ENCODE measurements around the gene ALDH2.
"Not testable (repeated sequence)": the region's sequence is repeated elsewhere in the genome, so short reads cannot be mapped to it uniquely, and the experiment has no call there.

ALDH2 gene

GRCh38 chr12:111766608-111767361 is at the start of gene ALDH2:
ALDH2 (plus strand) TSS chr12:111766933; CDS start chr12:111766983, 50 bp downstream.
- peak; percentile 68 for DNase-seq

- not testable (repeated sequence) for DNase-seq
Measured at GRCh38 chr12:111719316-111719715, 47.4 kb upstream of the ALDH2 start.

DNA sequence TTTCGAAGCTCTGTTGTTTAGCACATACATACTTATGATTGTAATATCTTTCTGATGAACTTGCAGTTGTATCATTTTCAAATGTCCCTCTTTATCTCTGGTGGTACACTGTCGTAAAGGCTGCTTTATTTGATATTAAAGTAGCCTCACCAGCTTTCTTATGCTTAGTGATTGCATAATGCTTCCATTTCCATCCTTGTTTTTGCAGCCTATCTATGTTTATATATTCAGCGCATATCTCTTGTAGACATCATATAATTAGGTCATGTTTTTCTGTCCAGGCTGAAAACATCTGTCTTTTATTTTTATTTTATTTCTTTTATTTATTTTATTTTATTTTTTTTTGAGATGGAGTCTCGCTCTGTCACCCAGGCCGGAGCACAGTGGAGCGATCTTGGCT is 46.3 kb upstream of the ALDH2 start:
- DNase-seq, result no peak

- not testable (repeated sequence) for DNase-seq
Measured at GRCh38 chr12:111723646-111724360, 42.9 kb upstream of the ALDH2 start.

DNA sequence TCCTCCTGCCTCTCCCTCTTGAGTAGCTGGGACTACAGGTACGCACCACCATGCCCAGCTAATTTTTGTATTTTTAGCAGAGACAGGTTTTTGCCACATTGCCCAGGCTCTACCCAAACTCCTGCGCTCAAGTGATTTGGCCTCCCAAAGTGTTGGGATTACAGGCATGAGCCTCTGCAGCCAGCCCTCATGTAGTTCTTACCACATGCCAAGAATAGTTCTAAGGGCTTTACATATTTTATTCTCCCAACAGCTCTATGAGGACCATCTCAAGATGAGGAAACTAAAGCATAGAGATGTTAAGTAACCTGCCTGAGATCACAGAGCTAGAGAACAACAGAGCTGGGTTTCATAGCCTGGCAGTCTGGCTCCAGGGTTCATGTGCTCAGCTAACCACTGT is 37.9 kb upstream of the ALDH2 start:
- DNase-seq, result no peak

DNA sequence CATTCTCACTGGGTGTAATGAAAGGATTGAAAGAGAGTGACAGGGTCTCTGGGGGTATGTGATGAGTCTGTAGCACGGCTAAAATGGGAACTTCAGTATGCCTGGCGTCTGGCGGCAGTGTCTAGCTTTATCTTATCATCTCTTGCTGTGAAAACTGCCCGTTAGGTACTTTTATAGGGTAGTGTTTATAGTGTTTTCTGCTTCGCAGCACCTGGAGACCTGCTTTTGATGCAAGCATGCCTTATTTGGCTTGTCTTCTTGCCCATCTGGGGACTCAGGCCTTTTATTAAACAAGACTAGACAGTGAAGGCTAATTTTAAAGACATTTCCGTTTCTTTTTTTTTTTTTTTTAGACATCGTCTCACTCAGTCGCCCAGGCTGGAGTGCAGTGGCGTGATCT is 36.3 kb upstream of the ALDH2 start:
- DNase-seq, result no peak

DNA sequence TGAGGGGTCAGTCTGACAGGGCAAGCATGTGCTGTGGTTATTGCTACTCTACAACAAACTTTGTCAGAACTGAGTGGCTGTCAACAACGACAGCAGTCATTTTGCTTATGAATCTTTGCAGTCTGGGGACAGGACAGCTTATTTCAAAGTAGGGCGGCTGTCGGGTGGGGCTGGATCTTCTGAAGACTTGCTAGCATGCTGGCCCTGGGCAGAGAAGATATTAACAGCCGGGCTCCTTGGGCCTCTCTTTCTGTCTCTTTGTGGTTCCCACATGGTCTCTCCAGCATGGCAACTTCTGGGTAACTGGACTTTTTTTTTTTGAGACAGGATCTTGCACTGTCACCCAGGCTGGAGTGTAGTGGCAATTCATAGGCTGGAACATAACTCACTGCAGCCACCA is 33.9 kb upstream of the ALDH2 start:
- no peak for DNase-seq

GRCh38 chr12:111733340-111733915 is 33.3 kb upstream of the ALDH2 start:
- DNase-seq, result no peak

DNA sequence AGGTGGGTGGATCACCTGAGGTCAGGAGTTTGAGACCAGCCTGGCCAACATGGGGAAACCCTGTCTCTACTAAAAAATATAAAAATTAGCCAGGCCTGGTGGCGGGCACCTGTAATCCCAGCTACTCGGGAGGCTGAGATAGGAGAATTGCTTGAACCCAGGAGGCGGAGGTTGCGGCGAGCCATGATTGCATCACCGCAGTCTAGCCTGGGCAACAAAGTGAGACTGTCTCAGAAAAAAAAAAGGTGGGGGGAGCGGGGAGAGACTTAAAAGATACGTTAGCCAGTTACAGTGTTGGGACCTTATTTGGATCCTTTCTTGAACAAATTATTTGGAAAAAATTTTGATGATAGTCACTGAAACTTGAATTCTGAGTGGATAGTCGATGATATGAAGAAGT is 27.2 kb upstream of the ALDH2 start:
- DNase-seq, result not testable (repeated sequence)

DNA sequence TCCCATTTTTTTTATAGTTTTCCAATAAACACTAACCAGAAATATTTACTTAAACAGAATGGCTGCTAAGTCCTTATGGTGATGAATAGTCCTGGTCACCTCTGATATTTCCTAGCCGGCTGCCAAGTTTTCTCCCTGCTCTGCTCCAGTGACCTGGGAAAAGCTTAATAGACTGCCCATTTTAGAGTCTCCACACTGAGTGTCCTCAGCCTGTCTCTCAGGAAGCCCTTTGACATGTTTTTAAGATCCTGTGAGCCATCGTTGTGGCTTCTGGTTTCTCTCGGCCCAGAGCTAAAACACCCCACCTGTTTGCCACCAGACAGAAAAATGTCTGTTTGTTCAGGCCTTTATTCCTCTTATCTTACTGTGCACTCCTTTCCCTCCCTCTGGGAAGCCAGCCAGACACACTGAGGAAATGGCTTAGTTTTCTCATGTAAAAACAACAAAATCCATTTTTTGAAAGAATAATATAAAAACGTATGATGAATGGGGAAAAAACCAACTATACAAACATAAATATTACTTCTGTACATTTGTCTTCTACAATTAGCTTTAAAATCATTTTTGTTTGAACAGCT is 25.4 kb upstream of the ALDH2 start:
- DNase-seq, result no peak

- DNase-seq, result no peak
Measured at GRCh38 chr12:111745211-111745610, 21.5 kb upstream of the ALDH2 start.

DNA sequence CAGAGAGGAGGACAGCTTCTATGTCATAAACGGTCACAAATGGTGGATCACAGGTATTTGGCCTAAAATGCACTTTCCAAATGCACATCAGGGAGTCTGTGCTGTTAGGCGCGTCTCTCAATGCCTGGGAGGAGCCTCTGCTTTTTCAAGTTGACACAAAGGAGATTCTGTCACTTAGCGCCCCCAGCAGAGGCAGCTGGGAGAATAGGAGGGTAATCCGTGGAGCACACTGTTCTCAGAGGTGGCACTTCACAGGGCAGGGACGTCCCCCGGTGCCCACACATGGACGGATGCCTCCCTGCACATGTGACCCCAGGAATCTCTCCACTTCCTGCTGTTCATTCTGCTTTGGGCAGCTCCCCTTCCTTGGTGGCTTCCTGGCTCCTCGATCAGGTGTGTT is 19.4 kb upstream of the ALDH2 start:
- no peak for DNase-seq

GRCh38 chr12:111748151-111748672 is 18.5 kb upstream of the ALDH2 start:
- no peak for DNase-seq

DNA sequence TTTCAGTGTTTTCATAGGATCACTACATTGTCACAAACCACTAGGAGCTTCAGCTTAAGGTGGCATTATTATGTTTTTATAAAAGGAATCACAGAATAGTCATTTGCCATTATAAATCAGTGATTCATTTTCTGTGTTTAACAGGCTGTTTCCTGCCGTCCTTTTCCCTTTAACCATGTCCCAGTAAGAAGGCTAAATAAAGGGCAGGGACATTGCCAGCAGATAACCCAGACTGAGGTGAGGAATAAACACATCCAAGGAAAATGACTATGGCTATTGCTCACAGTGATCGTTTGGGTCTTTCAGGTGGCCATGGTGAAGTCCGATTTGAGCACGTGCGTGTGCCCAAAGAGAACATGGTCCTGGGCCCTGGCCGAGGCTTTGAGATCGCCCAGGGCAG is 17.9 kb upstream of the ALDH2 start:
- no peak for DNase-seq

- no peak for DNase-seq
Measured at GRCh38 chr12:111749391-111749790, 17.3 kb upstream of the ALDH2 start.

DNA sequence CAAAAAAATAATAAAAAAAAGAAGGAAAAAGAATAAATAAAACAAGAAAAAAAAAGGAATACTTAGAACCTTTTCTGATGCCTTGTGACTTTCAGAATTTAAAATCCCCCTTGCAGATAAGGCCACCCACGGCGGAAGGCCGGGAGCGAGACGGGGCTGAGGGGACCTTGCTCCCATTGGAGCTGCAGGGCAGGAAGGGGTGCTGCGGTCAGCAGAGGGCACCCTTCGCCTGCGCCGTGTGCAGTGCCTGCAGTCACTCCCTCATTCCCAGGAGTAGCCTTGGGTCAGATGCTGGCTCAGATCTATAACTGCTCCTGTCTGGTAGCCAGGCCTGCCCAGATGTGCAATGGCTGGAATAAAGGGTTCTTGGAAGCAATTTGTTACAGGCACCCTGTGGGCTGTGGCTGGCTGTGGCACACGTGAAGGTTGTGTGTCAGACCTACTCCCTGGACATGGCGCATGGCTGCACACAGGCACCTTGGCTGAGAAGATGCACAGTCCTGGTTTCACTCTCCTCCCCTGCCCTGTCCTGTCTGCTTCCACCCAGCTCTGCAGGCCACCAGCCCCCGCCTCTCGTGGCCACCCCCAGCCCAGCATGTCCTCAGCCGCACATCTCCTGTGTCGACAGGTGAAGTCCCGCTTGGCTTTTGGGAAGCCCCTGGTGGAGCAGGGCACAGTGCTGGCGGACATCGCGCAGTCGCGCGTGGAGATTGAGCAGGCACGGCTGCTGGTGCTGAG is 13.4 kb upstream of the ALDH2 start:
- DNase-seq, result no peak

DNA sequence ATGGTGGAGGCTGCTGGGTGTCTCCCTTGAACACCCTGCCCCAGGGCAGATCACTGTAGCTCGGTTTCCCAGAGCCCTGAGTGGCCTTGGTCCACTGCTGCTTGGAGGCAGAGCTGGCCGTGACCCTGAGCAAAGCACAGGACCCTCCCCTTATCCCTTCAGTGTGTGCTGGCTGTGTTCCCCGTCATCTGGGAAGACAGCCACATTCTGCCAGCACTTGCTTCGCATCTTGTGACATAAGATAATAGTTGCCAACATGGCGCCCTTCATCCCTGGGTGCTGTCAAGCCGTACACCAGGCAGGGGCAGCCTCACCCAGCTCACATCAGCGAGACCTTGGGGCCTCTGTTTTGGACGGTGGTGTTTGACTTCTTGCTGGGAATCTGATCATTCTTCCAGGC is 12.1 kb upstream of the ALDH2 start:
- no peak for DNase-seq

DNA sequence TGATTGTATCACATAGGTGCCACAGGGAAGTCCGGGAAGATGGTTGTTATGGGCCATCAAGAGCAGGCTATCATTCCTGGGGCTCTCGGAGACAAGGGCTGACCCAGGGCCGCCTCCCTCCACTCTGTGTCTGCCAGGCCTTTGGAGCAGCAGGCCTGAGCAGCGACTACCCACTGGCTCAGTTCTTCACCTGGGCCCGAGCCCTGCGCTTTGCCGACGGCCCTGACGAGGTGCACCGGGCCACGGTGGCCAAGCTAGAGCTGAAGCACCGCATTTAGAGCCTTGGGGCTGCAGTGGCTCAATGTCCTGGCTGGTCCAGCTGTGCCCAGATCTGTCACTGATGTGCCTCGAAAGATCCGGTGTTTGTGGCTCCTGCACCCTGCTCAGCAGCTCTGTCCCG is 10.5 kb upstream of the ALDH2 start:
- DNase-seq, result no peak

DNA sequence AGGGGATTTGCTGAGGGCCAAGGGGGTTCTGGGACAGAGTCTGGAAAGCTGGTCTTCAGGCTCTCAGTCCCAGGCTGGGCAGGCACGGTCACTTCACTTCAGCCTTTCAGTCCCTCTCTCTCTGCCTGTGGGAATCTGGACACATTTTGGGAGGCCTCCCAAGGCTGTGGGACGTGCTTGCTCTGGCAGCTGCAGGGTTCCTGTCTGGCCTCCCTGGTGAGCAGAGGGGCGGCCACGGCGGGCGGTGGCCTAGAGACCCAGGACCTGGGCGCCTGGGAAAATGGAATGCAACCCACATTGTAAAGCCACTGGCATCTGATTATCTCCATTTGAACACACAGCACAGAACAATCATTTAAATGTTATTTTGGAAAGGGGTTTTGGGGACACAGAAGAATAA is 10.1 kb upstream of the ALDH2 start:
- DNase-seq, result no peak

DNA sequence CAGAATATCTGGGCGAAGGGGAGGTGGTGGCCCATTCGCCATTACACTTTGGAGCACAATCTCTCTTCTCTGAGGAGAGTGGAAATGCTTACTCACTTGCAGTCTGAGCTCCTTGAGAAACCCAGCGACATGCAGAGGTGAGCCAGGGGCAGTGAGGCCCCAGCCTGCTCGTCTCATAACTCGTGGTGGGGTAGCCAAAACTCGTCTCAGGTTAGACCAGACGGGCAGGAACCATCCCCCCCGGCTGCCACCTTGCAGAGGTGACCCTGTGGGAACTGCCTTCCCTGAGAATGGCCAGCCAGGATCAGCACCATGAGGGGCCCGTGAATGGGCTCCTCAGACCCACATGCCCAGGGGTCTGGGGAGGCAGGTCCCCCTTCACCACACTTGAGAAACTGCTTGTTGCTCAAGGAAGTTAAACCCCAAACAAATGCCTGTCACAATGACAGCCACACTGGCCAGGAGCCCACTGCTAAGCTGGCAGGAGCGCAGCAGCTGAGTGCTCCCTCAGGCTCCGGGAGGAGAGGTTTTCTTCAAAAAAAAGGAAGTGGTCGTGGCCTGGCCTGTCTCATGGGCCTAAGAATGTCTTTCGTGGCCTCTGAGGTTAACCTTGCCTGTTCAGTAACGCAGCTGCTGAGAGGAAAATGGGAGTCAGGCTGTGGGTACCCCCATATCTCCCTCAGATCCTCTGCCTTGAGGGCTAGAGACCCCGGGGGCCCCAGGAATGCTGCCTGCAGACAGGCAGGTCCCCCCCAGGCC is 9.2 kb upstream of the ALDH2 start:
- no peak for DNase-seq

GRCh38 chr12:111758120-111758561 is 8.6 kb upstream of the ALDH2 start:
- DNase-seq, result no peak

- no peak for DNase-seq
Measured at GRCh38 chr12:111759271-111759670, 7.5 kb upstream of the ALDH2 start.

Data from activated CD8-positive, alpha-beta memory T cell treated with anti-CD3 and anti-CD28 coated beads, Interleukin-2, amount 50 U/mL, for 48 hours (primary cell).